Neural cell (in vitro differentiated cells): Measurements from ENCODE around the gene HIVEP3. TPM values are rescaled to one million over a fixed set of nuclear protein-coding genes. Genes with fewer than 3 reads are reported as not detected.

ENCODE experiments used
- H2AFZ ChIP-seq: fragments of 200-600, 300-800 bp; sonication (generic), shearing (Covaris generic); 2 replicates; pipeline ENCODE4 v1.6.0; 2014; ENCODE audit warnings: low read depth, mild to moderate bottlenecking, antibody characterized with exemption, low read length, moderate library complexity
- H3F3A ChIP-seq: fragments of 200-600 bp; shearing (Covaris generic); 2 replicates; pipeline ENCODE4 v1.6.1; 2016; ENCODE audit warnings: mild to moderate bottlenecking, moderate library complexity, mixed read lengths, antibody characterized with exemption, low read length; ENCODE audit not compliant: insufficient read depth, poor library complexity, severe bottlenecking
- H3K27ac ChIP-seq: fragments of 200-600, 300-800 bp; sonication (generic), shearing (Covaris generic); 2 replicates; pipeline ENCODE4 v1.5.1; 2014; ENCODE audit warnings: mild to moderate bottlenecking, low read length, moderate library complexity
- H3K27me3 ChIP-seq: fragments of 300-800, 200-600 bp; sonication (generic), shearing (Covaris generic); 2 replicates; pipeline ENCODE4 v1.6.0; 2014; ENCODE audit warnings: mild to moderate bottlenecking, low read depth, low read length, moderate library complexity; ENCODE audit not compliant: insufficient read depth
- H3K36me3 ChIP-seq: fragments of 300-800, 200-600 bp; sonication (generic), shearing (Covaris generic); 2 replicates; pipeline ENCODE4 v1.5.1; 2014; ENCODE audit warnings: mild to moderate bottlenecking, antibody characterized with exemption, low read length, moderate library complexity; ENCODE audit not compliant: insufficient read depth
- H3K4me2 ChIP-seq: fragments of 300-800, 200-600 bp; sonication (generic), shearing (Covaris generic); 2 replicates; pipeline ENCODE4 v1.6.0; 2014; ENCODE audit warnings: mild to moderate bottlenecking, low read length
- H3K4me3 ChIP-seq: fragments of 300-800, 200-600 bp; sonication (generic), shearing (Covaris generic); 2 replicates; pipeline ENCODE4 v1.5.1; 2014; ENCODE audit warnings: mild to moderate bottlenecking, low read length, moderate library complexity
- H3K79me2 ChIP-seq: fragments of 200-600 bp; shearing (Covaris generic); replicated peaks from 2 replicates; pipeline ENCODE4 v1.6.0; 2014; ENCODE audit warnings: mild to moderate bottlenecking, low read length, moderate library complexity; ENCODE audit not compliant: insufficient read depth
- H3K9ac ChIP-seq: fragments of 300-800, 200-600 bp; sonication (generic), shearing (Covaris generic); 2 replicates; pipeline ENCODE4 v1.6.1; 2016; ENCODE audit warnings: mild to moderate bottlenecking, low read length, mixed read lengths
- H3K9me2 ChIP-seq: fragments of 200-600 bp; shearing (Covaris generic); 2 replicates; pipeline ENCODE4 v1.6.1; 2016; ENCODE audit warnings: mild to moderate bottlenecking, low read length, mixed read lengths; ENCODE audit not compliant: insufficient read depth
- H3K9me3 ChIP-seq: fragments of 200-600, 300-800 bp; sonication (generic), shearing (Covaris generic); 2 replicates; pipeline ENCODE4 v1.6.1; 2016; ENCODE audit warnings: mild to moderate bottlenecking, mixed run types, low read length, moderate library complexity, mixed read lengths
- H4K20me1 ChIP-seq: fragments of 200-600 bp; shearing (Covaris generic); 2 replicates; pipeline ENCODE4 v1.6.1; 2016; ENCODE audit warnings: mild to moderate bottlenecking, mixed run types; ENCODE audit not compliant: insufficient read depth
- CTCF ChIP-seq: fragments of 450-650 bp; IDR thresholded peaks from 2 replicates; pipeline ENCODE4 v1.5.1; 2014; ENCODE audit warnings: antibody characterized with exemption, mild to moderate bottlenecking, moderate library complexity; ENCODE audit not compliant: poor library complexity, severe bottlenecking
- EP300 ChIP-seq: fragments of 450-650 bp; conservative IDR thresholded peaks from 2 replicates; pipeline ENCODE4 v1.6.1; 2014; ENCODE audit warnings: antibody characterized with exemption, mild to moderate bottlenecking, moderate library complexity; ENCODE audit not compliant: poor library complexity, severe bottlenecking
- EZH2 ChIP-seq: fragments of 200-600, 300-800 bp; shearing (Covaris generic), sonication (generic); IDR thresholded peaks from 2 replicates; pipeline ENCODE4 v1.6.1; 2014; ENCODE audit warnings: antibody characterized with exemption, low read length, borderline replicate concordance, mild to moderate bottlenecking; ENCODE audit not compliant: insufficient read depth, poor library complexity, severe bottlenecking
- MXI1 ChIP-seq: fragments of 450-650 bp; conservative IDR thresholded peaks from 2 replicates; pipeline ENCODE4 v1.6.1; 2014; ENCODE audit warnings: antibody characterized with exemption, mild to moderate bottlenecking; ENCODE audit not compliant: poor library complexity, severe bottlenecking
- POLR2AphosphoS5 ChIP-seq: IDR thresholded peaks from 2 replicates; pipeline ENCODE4 v1.6.1; 2012
- RAD21 ChIP-seq: fragments of 450-650 bp; conservative IDR thresholded peaks from 2 replicates; pipeline ENCODE4 v1.6.1; 2014; ENCODE audit warnings: antibody characterized with exemption, mild to moderate bottlenecking, moderate library complexity
- REST ChIP-seq: IDR thresholded peaks from 2 replicates; pipeline ENCODE4 v1.6.1; 2012; ENCODE audit warnings: borderline replicate concordance
- SMC3 ChIP-seq: fragments of 450-650 bp; conservative IDR thresholded peaks from 2 replicates; pipeline ENCODE4 v1.6.1; 2014; ENCODE audit warnings: antibody characterized with exemption, mild to moderate bottlenecking, moderate library complexity; ENCODE audit not compliant: poor library complexity
- TAF1 ChIP-seq: IDR thresholded peaks from 2 replicates; pipeline ENCODE4 v1.6.1; 2012; ENCODE audit warnings: low read depth
- polyA plus RNA-seq: library from polyadenylated mRNA; depleted of rRNA; stranded (reverse); fragments of >200 nt; gene quantifications from 2 replicates; pipeline ENCODE4 v1.2.3, GENCODE V29; 2014

The HIVEP3 gene
- polyA plus RNA-seq, 1 donor from 2014 or later, result 2.6 TPM

GRCh38 chr1:41489561-41489960, 429.2 kb downstream of the HIVEP3 start:
- TF ChIP-seq REST (no peak), EZH2 (no peak), MXI1 (no peak), RAD21 (no peak), POLR2AphosphoS5 (no peak), TAF1 (no peak), EP300 (no peak), SMC3 (no peak), CTCF (no peak)

GRCh38 chr1:41488040-41488951, 430.4 kb downstream of the HIVEP3 start:
- H4K20me1 ChIP-seq, result no peaks in the 10 kb centered on the region
- no peaks in the 10 kb centered on the region for H3K9me3 ChIP-seq
- H3K27me3 ChIP-seq, result peaks cover 15% of the 10 kb centered on the region
- H2AFZ ChIP-seq, result no peak overlapping the region
- H3K79me2 ChIP-seq, result no peaks in the 10 kb centered on the region
- no peaks in the 10 kb centered on the region for H3F3A ChIP-seq
- H3K36me3 ChIP-seq, result no peaks in the 10 kb centered on the region
- H3K9ac ChIP-seq, result no peak overlapping the region
- no peaks in the 10 kb centered on the region for H3K9me2 ChIP-seq
- no peak overlapping the region for H3K4me3 ChIP-seq
- no peak overlapping the region for H3K27ac ChIP-seq
- no peak overlapping the region for H3K4me2 ChIP-seq
- TF ChIP-seq MXI1, result no peak
- TF ChIP-seq REST, result no peak
- TF ChIP-seq EP300, result no peak
- no peak for TF ChIP-seq SMC3
- no peak for TF ChIP-seq TAF1
- TF ChIP-seq POLR2AphosphoS5, result no peak
- no peak for TF ChIP-seq RAD21
- TF ChIP-seq CTCF, result no peak
- no peak for TF ChIP-seq EZH2

More at GRCh38 chr1:41489561-41489960, 429.2 kb downstream of the HIVEP3 start:
- Histone ChIP-seq H3K27ac (no peak overlapping the region), H3K36me3 (no peaks in the 10 kb centered on the region), H3K4me3 (no peak overlapping the region), H3F3A (no peaks in the 10 kb centered on the region), H2AFZ (no peak overlapping the region), H3K27me3 (peaks cover 15% of the 10 kb centered on the region), H3K9me2 (no peaks in the 10 kb centered on the region), H3K4me2 (no peak overlapping the region), H4K20me1 (no peaks in the 10 kb centered on the region), H3K9me3 (no peaks in the 10 kb centered on the region), H3K79me2 (no peaks in the 10 kb centered on the region), H3K9ac (no peak overlapping the region)
